ENCODE measurements around the gene SEC23IP. TPM values are rescaled to one million over a fixed set of nuclear protein-coding genes. Genes with fewer than 3 reads are reported as not detected.

The SEC23IP gene
- total RNA-seq, 2 donors from 2014 or later, result 54.9 to 57.3 TPM

- no peak for DNase-seq
- intact Hi-C loops (cut with DNase I), result no loop called here
- TF ChIP-seq, protein P1, sequence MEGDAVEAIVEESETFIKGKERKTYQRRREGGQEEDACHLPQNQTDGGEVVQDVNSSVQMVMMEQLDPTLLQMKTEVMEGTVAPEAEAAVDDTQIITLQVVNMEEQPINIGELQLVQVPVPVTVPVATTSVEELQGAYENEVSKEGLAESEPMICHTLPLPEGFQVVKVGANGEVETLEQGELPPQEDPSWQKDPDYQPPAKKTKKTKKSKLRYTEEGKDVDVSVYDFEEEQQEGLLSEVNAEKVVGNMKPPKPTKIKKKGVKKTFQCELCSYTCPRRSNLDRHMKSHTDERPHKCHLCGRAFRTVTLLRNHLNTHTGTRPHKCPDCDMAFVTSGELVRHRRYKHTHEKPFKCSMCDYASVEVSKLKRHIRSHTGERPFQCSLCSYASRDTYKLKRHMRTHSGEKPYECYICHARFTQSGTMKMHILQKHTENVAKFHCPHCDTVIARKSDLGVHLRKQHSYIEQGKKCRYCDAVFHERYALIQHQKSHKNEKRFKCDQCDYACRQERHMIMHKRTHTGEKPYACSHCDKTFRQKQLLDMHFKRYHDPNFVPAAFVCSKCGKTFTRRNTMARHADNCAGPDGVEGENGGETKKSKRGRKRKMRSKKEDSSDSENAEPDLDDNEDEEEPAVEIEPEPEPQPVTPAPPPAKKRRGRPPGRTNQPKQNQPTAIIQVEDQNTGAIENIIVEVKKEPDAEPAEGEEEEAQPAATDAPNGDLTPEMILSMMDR (IDR thresholded peaks at IDR 0.05), result no peak
Measured at GRCh38 chr10:119919271-119919670, 26.7 kb downstream of the SEC23IP start.

DNA sequence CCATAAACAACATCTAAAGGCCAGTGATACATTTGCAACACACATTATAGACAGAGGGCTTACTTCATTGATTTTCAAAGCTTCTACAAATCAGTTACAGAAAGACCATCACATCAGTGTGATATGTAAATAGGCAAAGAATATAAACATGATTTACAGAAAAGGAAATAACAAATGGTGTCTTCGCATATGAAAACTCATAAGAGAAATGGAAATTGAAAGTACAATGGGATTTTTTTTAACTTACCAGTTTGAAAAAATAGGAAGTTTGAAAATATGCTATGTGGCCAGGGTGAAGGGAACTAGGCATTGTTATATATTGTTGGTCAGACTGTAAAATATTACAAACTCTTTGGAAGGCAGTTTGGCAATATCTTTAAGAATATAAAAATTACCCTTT, 27.3 kb downstream of the SEC23IP start:
- no peaks in the 10 kb centered on the region for H3K4me1 ChIP-seq
- no peak for DNase-seq
- no peaks in the 10 kb centered on the region for H3K9me3 ChIP-seq
- TF ChIP-seq, protein P1 (IDR thresholded peaks at IDR 0.05), result no peak
- no peaks in the 10 kb centered on the region for H3K36me3 ChIP-seq
- H3K27me3 ChIP-seq, result no peaks in the 10 kb centered on the region
- H3K27ac ChIP-seq, result no peak overlapping the region
- no peak overlapping the region for H3K9ac ChIP-seq (ENCODE audit: low read depth in 2 of 2, low read length in 2 of 2)
- intact Hi-C loops (cut with DNase I), result no loop called here
- H3K4me3 ChIP-seq, result no peak overlapping the region

More at GRCh38 chr10:119919271-119919670, 26.7 kb downstream of the SEC23IP start:
- H3K9ac ChIP-seq (ENCODE audit: low read depth in 2 of 2, low read length in 2 of 2), result no peak overlapping the region
- no peak overlapping the region for H3K27ac ChIP-seq
- no peaks in the 10 kb centered on the region for H3K4me1 ChIP-seq
- no peaks in the 10 kb centered on the region for H3K27me3 ChIP-seq
- H3K9me3 ChIP-seq, result no peaks in the 10 kb centered on the region
- H3K36me3 ChIP-seq, result no peaks in the 10 kb centered on the region
- H3K4me3 ChIP-seq, result no peak overlapping the region

DNA sequence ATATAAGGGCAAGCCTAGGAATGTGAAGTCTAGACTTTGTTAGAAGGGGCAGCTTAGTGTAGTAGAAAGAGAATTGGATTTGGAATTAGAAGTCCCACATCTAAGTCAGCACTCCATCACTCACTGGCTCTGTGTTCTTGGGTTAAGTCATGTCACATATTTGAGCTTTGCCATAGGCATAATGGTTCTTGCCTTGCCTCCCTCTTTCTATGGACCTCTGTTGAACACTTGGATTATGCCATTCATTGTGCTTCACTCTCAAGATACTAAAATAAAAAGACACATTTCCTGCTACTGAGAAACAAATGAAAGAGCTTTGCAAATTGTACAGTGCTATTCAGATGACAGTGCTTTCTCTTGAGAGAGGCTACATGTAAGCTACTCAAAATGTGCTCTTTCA, 35.9 kb downstream of the SEC23IP start:
- TF ChIP-seq, protein P1 (IDR thresholded peaks at IDR 0.05), result no peak
- no peaks in the 10 kb centered on the region for H3K9me3 ChIP-seq
- peaks cover 3% of the 10 kb centered on the region for H3K36me3 ChIP-seq
- H3K9ac ChIP-seq (ENCODE audit: low read depth in 2 of 2, low read length in 2 of 2), result no peak overlapping the region
- no peak for DNase-seq
- no peak overlapping the region for H3K27ac ChIP-seq
- intact Hi-C loops (cut with DNase I), result no loop called here
- no peak overlapping the region for H3K4me3 ChIP-seq
- no peaks in the 10 kb centered on the region for H3K27me3 ChIP-seq
- H3K4me1 ChIP-seq, result no peaks in the 10 kb centered on the region

DNA sequence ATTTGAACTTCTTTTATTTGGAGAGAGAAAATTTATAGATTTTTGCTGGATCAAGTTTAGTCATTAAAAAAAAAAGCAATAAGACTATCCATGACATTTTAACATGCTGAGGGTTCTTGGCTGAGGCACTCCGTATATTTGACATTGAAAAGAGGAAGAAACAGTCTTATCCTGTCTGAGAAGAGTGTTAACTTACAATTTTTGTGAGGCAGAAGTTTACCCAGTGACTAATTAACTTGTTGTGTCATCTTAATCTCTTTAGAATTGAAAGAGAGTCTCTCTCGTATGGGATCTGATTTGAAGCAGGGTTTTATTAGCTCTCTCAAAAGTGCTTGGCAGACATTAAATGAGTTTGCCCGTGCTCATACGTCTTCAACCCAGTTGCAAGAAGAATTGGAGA, 39.3 kb downstream of the SEC23IP start:
- Histone ChIP-seq H3K4me1 (no peaks in the 10 kb centered on the region), H3K9ac (ENCODE audit: low read depth in 2 of 2, low read length in 2 of 2) (no peak overlapping the region), H3K4me3 (no peak overlapping the region), H3K27ac (no peak overlapping the region), H3K36me3 (peaks cover 3% of the 10 kb centered on the region), H3K27me3 (no peaks in the 10 kb centered on the region), H3K9me3 (no peaks in the 10 kb centered on the region)
- DNase-seq, result no peak
- intact Hi-C loops (cut with DNase I), result loop anchor here (2.0 kb wide), 1 partner anchor 405 kb away; no protein-coding TSS in a partner anchor
- TF ChIP-seq, protein P1 (IDR thresholded peaks at IDR 0.05), result no peak

DNA sequence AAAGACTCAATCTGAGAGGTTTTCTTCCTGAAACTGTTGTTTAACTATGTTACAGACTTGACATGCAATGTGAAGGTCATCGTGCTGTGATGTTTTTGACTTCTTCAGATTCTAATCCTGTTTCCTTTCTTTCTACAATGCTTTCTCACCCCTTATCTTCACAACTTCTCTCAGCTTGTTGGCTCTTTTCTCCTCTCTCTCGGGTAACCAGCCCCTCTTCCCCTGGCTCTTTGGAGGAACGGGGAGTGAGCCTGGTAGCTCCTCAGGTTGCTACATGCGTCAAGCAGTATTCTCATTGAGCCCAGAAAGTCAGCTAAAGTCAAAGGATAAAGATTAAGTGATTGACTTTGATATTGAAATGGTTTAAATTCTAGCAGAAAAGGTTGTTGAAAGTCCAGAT, 40.1 kb downstream of the SEC23IP start:
- no peaks in the 10 kb centered on the region for H3K9me3 ChIP-seq
- DNase-seq, result no peak
- H3K4me1 ChIP-seq, result no peaks in the 10 kb centered on the region
- no peak overlapping the region for H3K4me3 ChIP-seq
- H3K27ac ChIP-seq, result no peak overlapping the region
- no peak overlapping the region for H3K9ac ChIP-seq (ENCODE audit: low read depth in 2 of 2, low read length in 2 of 2)
- intact Hi-C loops (cut with DNase I), result loop anchor here (2.0 kb wide), 1 partner anchor 404 kb away; no protein-coding TSS in a partner anchor
- peaks cover 3% of the 10 kb centered on the region for H3K36me3 ChIP-seq
- TF ChIP-seq, protein P1 (IDR thresholded peaks at IDR 0.05), result no peak
- no peaks in the 10 kb centered on the region for H3K27me3 ChIP-seq
